Amniotic stem cell (primary cell): Measurements from ENCODE around the gene ARFGEF2.
A peak's percentile ranks its signal among the peaks of the same experiment; 100 is the strongest.
"Not testable (repeated sequence)": the region's sequence is repeated elsewhere in the genome, so short reads cannot be mapped to it uniquely, and the experiment has no call there.

Source experiments
- DNase-seq: peaks from one replicate; lab custom pipeline; 2025; lab: John Stamatoyannopoulos, UW

ARFGEF2 gene

GRCh38 chr20:48951646-48952045 lies 30.1 kb downstream of the ARFGEF2 start:
- DNase-seq, result no peak

GRCh38 chr20:48952656-48953055 lies 31.1 kb downstream of the ARFGEF2 start:
- no peak for DNase-seq

GRCh38 chr20:48953653-48954052 lies 32.1 kb downstream of the ARFGEF2 start:
- DNase-seq, result no peak

- DNase-seq, result no peak
Measured at GRCh38 chr20:48956052-48956451, 34.5 kb downstream of the ARFGEF2 start.

- DNase-seq, result no peak
Measured at GRCh38 chr20:48957053-48957481, 35.6 kb downstream of the ARFGEF2 start.

GRCh38 chr20:48957533-48957932 lies 36.0 kb downstream of the ARFGEF2 start:
- DNase-seq, result no peak

- no peak for DNase-seq
Measured at GRCh38 chr20:48958743-48959142, 37.2 kb downstream of the ARFGEF2 start.

- DNase-seq, result no peak
Measured at GRCh38 chr20:48959899-48960550, 38.5 kb downstream of the ARFGEF2 start.

GRCh38 chr20:48962421-48962820 lies 40.9 kb downstream of the ARFGEF2 start:
- DNase-seq, result no peak

- DNase-seq, result no peak
Measured at GRCh38 chr20:48962976-48963771, 41.7 kb downstream of the ARFGEF2 start.

GRCh38 chr20:48965189-48965910 lies 43.8 kb downstream of the ARFGEF2 start:
- DNase-seq, result no peak

- no peak for DNase-seq
Measured at GRCh38 chr20:48970681-48971365, 49.3 kb downstream of the ARFGEF2 start.

- no peak for DNase-seq
Measured at GRCh38 chr20:48971956-48972355, 50.4 kb downstream of the ARFGEF2 start.

GRCh38 chr20:48972816-48973215 lies 51.3 kb downstream of the ARFGEF2 start:
- DNase-seq, result no peak

- DNase-seq, result no peak
Measured at GRCh38 chr20:48975955-48976354, 54.4 kb downstream of the ARFGEF2 start.

- not testable (repeated sequence) for DNase-seq
Measured at GRCh38 chr20:48979980-48980379, 58.5 kb downstream of the ARFGEF2 start.

GRCh38 chr20:48983423-48984400 lies 62.2 kb downstream of the ARFGEF2 start:
- DNase-seq, result peak; percentile 46

GRCh38 chr20:48984575-48985219 lies 63.2 kb downstream of the ARFGEF2 start:
- DNase-seq, result no peak

- DNase-seq, result no peak
Measured at GRCh38 chr20:48986899-48987298, 65.4 kb downstream of the ARFGEF2 start.

- no peak for DNase-seq
Measured at GRCh38 chr20:48990467-48990866, 69.0 kb downstream of the ARFGEF2 start.
